GM19043 (cell line): ENCODE data around the gene CD276.
"Not testable (repeated sequence)": the region's sequence is repeated elsewhere in the genome, so short reads cannot be mapped to it uniquely, and the experiment has no call there.

ENCODE experiments used
- ATAC-seq: cut with Tn5 transposase; IDR thresholded peaks from one replicate; pipeline ENCODE4 v1.9.1; 2021; ENCODE audit warnings: low read depth; ENCODE audit not compliant: unreplicated experiment

CD276 gene

DNA sequence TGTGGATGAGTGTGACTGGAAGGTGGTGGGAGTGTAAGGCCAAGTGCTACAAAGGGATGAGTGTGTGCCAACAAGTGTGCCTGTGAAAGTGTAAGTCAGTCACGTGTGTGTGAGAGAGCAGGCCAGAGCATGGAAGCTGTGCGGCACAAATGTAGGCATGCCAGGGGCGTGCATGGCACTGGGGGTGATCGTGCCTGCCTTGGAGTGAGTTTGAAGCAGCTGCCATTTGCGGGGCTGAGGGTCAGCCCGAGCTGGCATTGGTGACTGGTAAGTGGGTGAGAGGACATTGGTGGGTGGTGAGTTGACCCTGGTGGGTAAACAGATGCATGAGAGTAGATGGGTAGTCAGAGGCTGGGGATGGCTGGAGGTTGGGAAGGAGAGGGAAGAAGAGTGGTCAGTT lies 24.5 kb downstream of the CD276 start:
- ATAC-seq: no peak

- ATAC-seq: no peak
These were observed 25.1 kb downstream of the CD276 start for GRCh38 chr15:73709241-73709640.

DNA sequence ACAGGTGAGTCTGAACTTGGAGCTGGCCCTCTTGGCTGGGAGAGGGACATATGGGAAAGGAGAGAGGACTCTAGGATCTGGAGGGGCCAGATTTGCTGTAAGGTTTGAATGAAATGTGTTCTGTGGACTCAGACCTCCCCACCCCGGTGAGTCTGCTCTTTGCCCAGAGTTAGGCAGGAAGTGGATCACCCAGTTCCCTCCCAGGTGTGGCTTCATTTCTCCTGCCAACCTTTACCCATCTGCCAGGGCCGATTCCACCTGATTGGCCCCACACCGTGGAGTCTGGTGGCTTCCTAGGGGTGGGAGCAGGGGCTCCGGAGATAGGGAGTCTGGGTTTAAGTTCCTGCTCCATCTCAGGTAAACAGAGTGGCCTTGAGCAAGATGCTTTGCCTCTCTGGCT lies 25.5 kb downstream of the CD276 start:
- ATAC-seq: no peak

DNA sequence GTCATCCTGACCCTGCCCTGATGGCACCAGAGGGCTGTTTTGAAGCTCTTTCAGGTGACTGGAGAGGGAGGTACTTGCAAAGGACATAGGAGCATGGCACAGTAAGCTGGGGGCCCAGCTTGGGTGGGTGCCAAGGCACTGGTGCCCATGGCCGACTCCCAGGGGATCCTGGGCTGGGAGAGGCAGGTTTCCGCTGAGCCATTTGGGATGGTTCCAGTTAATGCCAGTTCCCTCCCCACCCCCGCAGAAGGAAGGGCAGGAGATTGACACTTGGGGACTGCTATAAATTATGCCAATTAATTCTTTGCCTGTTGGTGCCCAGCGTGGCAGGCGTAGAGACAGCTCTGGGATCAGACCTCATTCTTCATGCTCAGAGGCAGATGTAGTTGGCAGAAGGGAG lies 26.1 kb downstream of the CD276 start:
- no peak for ATAC-seq

DNA sequence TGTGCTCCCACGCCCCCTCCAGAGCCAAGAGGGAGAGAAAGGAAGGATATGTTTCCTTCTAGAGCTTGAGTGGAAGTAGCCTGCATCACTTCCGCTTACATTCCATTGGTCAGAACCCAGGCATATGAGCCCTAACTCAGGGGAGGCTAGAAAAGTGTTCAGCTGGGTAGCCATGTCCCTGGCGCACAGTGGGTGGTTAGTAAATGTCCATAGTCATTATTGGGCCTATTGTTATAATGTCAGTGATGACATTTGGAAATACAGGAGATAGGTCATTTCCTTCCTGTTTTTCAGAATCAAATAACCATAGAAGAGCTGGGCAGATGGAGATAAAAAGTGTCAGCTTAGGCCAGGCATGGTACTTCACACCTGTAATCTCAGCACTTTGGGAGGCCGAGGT lies 27.3 kb downstream of the CD276 start:
- ATAC-seq: no peak

DNA sequence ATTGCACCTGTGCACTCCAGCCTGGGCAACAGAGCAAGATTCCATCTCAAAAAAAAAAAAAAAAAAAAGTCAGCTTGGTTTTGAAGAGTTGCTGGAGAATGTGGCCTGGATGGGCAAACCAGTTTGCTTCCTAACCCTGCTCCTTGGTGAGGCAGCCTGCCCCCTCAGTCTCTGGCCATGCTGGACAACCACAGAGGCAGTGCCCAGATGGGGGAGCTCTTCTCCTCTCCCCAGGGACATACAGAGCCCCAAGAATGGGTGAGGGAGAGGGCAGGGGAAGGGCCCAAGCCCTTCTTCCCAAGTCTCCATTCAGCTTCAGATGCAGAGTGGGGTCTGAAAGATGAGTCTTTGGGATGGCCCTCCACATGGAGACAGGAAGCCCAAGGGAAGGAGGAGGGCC lies 27.9 kb downstream of the CD276 start:
- no peak for ATAC-seq

- no peak for ATAC-seq
These were observed 30.6 kb downstream of the CD276 start for GRCh38 chr15:73714695-73715301.

GRCh38 chr15:73715417-73715816 lies 31.2 kb downstream of the CD276 start:
- no peak for ATAC-seq

DNA sequence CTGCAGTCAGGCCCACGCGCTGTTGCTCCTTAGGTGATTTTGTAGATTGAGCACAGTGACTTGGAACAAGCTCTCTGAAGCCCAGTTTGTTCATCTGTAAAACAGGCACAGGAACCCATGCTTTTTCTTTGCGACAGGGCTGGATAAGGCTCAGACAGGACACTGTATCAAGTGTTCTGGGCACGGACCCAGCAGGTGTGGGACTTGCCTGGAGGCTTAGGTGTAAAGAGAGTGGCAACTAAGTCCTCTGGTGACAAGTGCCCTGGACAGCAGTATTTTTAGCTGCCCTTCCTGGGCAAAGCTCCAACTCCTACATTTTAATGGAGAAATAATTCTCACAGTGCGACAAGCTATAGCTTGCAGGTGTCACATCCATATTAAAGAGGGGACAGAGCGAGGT lies 32.2 kb downstream of the CD276 start:
- ATAC-seq: no peak

GRCh38 chr15:73717206-73717605 lies 33.0 kb downstream of the CD276 start:
- no peak for ATAC-seq

- ATAC-seq: no peak
These were observed 33.6 kb downstream of the CD276 start for GRCh38 chr15:73717802-73718201.

DNA sequence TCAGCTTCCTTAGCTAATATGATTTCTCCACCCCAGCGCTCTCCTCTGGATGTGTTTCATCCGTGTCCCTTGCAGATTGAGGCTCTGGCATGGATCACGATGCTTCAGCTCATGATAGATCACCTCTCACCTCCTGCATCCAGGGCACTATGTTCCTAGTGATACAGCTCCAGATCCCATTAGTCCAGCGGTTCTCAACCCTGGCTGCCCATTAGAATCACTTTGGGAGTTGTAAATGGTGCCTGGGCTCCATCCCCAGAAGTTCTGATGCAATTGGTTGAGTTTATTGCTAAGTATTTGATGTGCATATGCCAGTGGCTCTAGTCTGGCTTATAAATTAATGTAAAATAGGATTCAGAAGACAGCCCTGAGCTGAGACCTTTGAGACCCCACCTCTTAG lies 34.5 kb downstream of the CD276 start:
- no peak for ATAC-seq

- no peak for ATAC-seq
These were observed 38.2 kb downstream of the CD276 start for GRCh38 chr15:73722425-73722824.

DNA sequence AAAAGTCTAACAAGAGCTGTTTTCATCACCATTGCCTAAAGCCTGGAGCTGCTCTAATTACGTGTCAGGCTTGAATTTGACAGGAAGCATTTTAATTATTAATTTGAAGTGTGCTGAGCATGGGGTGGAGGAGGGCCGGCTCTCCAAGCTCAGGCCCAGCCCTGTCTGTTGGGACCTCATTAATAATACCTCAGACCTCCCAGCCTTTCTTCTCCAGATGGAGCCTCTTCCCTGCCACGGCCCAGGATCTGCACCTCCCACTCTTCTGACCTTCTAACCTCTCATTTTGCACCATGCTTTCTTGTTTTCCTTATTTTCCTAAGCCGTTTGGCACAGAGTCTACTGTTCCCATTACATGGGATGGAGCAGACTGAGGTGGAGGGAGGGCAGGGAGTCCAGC lies 39.0 kb downstream of the CD276 start:
- no peak for ATAC-seq

DNA sequence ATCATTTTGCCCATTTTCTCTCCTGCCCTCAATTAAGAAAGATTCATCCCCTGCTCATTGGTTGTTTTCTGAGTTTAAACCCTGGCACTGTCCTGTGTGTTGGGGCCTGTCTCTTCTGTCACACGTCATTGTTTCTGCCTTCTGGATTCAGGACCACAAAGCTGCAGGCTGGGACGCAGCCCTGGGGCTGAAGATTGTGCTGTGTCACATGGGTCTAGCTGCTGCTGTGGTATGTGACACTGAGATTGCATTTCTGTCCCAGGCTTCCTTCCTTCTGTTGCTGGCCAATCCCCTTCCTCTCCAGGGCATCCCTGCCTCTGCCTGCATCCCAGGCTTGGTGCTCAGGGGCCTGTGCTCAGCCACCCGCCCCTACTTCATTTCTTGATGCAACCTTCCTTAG lies 40.0 kb downstream of the CD276 start:
- ATAC-seq: no peak

DNA sequence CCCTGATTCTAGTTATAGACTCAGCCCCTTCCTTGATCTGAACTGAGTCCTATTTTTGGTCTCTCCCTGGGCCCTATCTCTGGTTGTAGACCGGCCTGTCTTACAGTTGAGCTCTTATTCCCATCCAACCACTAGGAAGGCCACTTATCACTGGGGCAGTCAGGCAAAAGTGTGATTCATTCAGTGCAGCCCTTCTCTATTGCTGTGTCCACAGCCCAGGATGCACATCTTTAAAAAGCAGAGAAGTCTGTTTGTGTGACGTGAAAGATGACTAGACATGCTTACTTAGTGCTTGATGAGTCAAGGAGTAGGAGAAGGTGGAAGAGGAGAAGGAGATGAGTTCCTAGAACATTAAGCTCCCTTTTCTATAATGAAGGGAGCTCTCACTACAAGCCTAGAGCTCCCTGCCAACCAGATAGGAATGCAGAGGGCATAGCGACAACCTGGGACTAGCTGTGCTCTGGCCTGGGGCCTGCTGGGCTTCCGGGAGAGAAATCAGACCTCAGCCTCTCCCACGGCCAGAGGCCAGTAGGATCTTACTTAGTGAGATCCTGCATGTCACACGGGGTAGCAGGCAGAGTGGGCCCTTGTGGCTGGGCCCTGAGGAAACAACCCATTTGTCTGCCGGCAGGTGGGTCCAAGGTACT lies 43.3 kb downstream of the CD276 start:
- no peak for ATAC-seq

- ATAC-seq: not testable (repeated sequence)
These were observed 47.9 kb downstream of the CD276 start for GRCh38 chr15:73732051-73732450.

DNA sequence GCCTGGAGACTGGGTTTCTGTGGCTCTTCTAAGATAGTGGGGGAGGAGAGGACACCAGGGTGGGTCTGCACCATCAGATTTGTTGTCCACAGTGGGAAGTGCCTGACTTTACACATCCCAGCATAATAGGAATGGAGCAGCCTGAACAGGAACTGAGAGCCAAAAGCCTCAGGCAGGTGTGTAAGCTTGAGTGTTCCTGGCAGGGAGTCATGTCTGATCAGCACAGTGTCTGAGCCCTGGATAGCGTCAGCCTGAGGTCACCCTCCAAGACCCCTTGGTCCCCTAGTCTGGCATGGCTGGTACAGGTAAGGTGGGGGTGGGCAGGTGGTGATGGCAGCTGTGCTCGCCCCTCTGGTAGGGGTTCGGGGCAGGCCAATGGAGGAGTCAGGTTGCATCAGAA lies 48.7 kb downstream of the CD276 start:
- no peak for ATAC-seq

GRCh38 chr15:73737535-73737934 lies 53.4 kb downstream of the CD276 start:
- ATAC-seq: no peak

GRCh38 chr15:73740152-73741048 lies 56.2 kb downstream of the CD276 start:
- no peak for ATAC-seq

DNA sequence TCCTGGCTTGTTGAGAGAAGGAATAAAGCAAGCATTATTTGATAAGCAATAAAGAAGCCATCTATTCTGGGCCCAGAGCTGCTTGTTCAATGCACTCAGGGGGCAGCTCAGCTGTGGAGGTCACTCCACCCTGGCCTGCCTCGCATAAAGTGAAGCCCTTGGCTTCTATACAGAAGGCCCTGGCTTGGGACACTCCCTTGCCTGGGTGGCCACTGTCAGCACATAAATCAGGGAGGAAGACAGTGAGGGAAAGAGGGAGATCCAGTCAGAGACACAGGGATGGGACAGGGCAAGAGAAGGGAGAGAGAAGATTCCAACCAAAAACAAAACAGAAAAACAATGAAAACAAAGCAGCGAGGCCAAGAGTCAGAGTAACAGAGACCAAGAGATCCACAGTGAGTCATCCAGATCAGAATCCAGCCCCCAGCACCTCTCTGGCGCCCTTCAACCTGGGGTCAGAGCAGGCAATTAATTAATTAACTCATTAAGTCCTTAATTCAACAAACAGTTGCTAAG lies 57.2 kb downstream of the CD276 start:
- no peak for ATAC-seq
